Anterior cingulate cortex (tissue), 58 donors: Measurements from ENCODE around the gene IARS2.
"Not testable (repeated sequence)": the region's sequence is repeated elsewhere in the genome, so short reads cannot be mapped to it uniquely, and the experiment has no call there.

ENCODE experiments used
- DNase-seq, 58 donors: peaks; one replicate each; lab custom pipeline; 2025; lab: John Stamatoyannopoulos, UW

Gene IARS2

DNA sequence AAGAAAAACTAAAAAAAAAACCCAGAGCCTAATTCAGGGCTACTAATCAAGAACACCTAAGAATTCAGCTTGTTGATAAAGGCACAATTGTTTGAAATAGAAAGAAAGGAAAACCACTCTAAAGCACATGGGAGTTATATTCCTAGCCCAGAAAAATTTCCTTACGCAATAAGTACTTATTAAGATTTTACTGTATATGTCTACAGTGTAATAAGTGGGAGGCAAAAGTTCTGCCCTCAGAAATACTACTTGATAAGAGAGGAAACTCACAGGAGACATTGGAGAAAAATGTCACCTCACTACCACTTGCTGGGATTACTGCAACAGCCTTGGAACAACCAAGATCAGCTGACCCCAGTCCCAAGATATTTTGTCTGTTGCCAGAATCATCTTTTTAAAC lies 66.1 kb downstream of the IARS2 start:
- no peak for DNase-seq

DNA sequence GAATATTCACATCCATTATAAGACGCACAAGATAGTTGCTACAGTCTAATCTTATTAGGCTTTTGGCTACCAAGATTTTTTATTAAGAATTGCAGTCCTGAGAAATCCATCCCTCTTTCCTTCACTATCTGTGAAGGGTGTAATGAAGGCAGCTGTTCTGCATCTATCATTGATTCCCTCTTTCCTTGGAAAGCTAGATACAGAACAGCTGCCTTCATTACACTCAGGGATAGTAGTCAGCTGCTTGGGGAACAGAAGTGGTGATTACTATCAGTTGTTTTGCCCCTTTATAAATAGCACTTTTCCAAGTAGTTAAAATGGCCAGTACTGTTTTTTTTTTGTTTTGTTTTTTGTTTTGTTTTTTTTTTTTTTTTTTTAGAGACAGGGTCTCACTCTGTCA lies 70.2 kb downstream of the IARS2 start:
- DNase-seq: no peak

DNA sequence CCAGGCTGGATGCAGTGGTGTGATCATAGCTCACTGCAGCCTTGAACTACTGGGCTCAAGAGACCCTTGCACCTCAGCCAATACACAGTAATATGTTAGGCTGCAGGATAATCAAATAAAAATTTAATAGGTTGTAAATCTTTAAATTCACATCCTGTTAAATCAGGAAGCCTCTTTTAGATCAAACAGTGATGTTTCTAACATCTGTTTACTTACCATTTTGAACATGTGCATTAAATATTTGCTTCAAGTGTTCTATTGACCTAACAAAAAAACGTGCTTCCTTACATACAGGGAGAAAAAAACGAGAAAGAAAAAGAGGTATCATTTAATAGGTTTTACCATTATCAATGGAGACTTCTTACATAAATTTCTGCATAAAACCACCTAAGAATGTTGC lies 70.6 kb downstream of the IARS2 start:
- DNase-seq: no peak

DNA sequence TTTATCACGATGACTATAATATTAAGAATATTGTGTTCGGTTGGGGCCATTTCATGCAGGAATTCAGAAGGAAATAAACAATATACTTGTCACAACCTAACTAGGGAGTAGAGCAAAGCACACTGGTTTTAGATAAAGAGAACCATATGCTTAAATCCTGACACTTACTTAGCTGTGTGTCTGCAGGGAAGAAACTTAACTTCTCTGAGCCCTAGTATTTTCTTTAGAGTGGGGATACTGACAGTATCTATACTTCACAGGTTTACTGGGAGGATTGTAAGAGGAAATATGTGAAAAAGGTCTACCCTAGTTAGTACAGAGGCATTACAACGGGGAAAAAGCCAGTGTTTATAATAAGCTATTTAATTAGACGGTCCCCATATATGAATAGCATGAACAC lies 72.9 kb downstream of the IARS2 start:
- DNase-seq: no peak

DNA sequence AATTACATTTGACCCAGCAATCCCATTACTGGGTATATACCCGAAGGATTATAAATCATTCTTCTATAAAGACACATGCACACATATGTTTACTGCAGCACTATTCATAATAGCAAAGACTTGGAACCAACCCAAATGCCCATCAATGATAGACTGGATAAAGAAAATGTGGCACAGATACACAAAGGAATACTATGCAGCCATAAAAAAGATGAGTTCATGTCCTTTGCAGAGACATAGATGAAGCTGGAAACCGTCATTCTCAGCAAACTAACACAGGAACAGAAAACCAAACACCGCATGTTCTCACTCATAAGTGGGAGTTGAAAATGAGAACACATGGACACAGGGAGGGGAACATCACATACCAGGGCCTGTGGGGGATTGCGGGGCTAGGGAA lies 76.0 kb downstream of the IARS2 start:
- DNase-seq: not testable (repeated sequence)

DNA sequence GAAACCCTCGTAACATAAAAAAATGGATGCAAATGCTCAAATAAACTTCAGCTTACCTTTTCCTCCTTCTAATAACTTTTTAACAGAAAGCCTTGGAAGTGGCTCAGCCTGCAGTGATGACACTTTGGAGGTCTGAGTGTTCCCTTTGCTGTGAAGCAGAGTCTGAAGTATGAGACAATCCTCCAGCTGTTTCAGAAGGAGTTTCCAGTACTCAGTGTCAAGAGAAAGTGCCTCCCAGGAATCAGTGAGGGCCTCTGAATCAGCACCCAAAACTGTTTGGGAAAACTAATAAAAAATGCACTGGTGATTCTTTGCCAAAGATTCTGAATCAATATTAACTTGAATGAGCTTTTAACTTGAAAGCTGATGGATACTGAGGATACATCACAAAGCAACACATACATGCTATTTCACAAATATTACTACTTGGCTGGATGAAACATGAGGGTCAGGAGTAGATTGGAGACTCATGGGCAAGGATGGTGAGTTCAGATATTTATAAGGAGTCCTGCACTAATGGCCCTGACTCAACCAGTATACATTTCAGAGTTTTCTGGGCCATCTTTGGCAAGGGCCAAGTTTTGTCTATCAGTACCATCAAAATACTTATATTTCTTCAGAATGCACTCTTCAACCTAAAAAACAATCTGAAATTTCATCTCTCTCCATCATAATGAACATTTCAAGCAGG lies 77.0 kb downstream of the IARS2 start:
- no peak for DNase-seq

DNA sequence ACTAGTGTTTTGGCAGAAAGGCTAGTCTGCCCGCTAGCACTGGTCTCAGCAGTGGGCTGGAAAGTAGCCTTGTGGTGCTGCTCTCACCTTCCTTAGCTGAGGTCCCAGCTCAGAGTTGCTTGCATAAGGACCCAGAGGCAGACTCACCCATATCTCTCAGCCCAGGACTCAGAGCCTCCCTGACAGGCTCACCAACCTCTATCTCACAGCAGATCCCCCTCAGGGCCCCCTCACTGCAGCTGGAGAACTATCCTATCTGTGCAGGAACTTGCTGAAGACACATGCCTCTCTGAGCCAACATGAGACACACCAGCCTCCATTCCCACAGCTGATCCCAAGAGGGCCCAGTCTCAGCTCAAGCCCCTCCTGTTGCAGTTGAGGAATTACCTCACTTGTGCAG lies 82.6 kb downstream of the IARS2 start:
- no peak for DNase-seq

DNA sequence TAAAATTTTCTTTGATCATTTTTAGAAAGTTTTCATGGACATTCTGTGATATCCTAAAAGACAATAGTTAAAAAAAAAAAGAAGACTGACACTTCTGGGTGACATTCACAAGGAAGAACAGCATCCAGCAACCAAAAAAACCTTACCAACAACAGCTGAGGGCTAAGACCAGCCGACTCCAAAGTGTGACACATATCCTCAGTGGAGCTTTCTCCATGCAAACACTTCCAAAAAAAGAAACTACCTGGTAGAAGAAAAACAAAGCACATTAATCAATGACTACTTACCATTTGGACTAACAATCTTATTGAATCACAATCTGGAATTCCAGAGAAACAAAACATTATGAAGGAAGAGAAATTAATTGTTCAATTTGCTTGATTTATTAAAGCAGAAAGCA lies 88.2 kb downstream of the IARS2 start:
- no peak for DNase-seq

DNA sequence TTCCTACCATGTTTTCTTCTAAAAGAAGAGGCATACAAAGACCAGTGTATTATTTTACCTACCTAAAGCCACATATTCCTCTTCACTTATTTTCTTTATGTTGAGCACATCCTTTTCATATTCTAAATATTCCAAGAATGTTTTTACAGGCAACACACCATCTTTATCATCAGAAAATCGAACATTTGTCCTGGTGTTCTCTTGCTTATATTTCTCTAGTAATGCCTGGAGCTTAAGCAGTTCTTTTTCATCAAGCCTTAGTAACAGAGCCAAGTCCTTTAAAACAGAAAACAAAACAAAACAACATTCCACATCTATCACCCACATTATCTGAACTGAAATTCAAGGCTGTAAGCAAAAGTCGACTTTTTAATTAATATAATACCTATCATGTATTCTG lies 88.7 kb downstream of the IARS2 start:
- DNase-seq: no peak

DNA sequence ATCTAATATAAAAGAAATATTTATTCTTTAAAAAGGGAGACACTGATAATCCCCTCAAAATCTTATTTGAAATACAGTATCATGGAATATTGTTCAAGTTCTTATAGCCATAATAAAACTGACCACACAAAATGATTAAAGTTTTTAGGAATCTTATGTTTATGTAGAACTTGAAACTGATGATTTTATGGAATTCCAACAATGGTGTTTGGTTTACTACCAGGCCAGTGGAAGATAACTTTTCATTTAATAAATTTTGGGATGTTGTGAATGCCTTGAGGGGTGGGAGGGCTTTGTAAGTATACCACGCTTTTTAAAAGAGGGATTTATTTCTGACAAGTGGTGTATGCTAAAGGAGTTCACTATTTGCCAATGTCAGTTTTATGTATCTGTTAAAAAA lies 90.6 kb downstream of the IARS2 start:
- no peak for DNase-seq

DNA sequence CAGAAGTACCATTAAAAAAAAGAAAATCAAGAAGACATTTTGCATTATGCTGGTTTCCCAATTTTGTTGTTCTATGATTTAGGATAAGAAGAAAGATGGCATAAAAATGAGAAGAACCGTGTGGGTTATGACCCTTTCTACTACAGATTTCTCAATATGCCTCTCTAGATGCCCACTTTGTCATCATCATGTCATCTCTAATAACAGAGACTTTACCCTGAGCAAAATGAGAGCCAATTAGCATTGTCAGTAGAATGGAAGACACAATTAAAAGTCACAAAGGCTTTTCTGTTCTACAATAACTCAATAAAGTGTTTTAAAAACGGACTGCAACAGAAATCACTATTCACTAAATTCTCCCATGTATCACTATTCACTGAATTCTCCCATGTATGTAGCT lies 92.8 kb downstream of the IARS2 start:
- DNase-seq: no peak

DNA sequence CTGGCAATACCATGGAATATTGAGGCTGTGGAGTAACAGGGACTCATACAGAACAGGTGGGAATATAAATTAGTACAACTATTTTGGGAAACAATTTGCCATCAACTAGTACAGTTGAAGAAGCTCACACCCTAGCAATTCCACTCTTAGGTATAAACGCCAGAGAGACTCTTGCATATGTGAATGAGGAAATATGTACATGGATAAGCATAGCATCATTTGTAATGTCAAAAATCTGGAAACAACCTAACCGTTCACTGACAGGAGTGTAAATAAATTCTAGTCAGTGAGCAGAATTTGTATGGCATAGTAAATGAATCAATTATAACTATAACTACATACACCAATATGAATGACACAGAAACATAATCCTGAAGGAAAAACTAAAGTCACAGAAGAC lies 94.6 kb downstream of the IARS2 start:
- no peak for DNase-seq

DNA sequence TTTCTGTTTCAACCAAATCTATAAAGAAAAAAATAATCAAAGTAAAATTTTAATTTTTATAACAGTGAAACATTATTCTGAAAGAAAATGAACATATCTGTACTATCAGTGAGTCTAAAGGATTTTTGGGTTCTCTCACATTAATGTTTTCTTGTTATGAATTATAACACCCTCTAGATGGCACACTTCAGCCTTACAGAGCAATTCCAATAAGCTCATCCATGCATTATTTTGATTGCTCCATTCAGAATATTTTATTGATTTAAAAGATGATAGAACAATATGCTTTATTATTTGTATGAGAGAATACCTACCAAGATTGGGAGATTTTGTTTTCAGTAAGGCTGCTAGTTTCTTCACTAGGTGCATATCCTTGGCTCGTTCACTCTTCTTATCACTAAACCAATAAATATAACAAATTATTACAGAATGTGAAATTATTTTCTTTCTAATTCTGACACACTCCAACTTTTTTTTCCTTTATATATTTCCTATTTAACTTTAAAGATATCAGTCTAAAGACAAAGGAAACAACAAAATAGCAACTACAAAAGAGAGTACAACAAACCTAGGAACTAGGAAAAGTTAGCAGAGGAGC lies 95.9 kb downstream of the IARS2 start:
- DNase-seq: peak in 1 of 58 donors; percentile 19

DNA sequence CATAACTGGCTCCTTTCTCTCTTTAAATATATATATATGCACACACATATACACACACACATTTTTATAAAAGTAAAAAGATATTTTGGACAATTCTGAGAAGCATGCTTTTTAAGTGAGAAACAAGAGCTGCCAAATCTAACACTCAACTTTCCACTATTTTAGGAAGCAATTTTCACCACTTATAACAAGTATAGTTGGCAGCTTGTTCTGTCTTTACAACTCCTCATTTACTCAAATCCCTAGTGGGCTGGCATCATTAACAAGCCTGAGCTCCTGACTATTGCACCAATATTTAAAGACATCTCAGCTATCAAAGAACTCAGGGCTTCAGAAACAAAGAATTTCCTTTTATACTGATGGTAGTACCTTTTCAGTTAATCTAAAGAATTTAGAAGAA lies 101.8 kb downstream of the IARS2 start:
- peak in 1 of 58 donors; percentile 10 for DNase-seq
